Hematopoietic multipotent progenitor cell treated with erythropoietin and hydrocortisone succinate and interleukin-3 and kit ligand, for 6 days (in vitro differentiated cells): ENCODE measurements around the gene PLXNA2.

ENCODE experiments used
- DNase-seq: peaks from one replicate; pipeline ENCODE4 v3.0.0-alpha.2; 2015

Gene PLXNA2

DNA sequence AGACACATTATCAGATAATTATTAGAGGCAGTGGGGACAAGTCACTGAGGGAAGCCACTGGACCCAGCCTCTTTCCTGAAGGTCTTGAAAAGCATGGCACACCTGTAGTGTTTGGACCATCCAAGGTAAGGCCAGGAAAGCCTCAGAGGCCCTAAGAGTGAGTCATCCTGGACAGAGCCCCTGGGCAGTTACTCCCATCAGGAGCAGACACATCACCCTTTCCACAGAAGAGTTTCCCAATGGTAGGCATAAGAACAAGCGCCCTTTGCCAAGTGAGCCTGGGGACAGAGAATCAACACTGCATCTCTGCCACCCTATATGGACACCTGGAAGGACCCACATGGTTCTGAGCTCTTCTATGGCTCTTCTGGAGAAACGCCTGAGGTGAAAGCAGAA is 136.0 kb downstream of the PLXNA2 start:
- no peak for DNase-seq

DNA sequence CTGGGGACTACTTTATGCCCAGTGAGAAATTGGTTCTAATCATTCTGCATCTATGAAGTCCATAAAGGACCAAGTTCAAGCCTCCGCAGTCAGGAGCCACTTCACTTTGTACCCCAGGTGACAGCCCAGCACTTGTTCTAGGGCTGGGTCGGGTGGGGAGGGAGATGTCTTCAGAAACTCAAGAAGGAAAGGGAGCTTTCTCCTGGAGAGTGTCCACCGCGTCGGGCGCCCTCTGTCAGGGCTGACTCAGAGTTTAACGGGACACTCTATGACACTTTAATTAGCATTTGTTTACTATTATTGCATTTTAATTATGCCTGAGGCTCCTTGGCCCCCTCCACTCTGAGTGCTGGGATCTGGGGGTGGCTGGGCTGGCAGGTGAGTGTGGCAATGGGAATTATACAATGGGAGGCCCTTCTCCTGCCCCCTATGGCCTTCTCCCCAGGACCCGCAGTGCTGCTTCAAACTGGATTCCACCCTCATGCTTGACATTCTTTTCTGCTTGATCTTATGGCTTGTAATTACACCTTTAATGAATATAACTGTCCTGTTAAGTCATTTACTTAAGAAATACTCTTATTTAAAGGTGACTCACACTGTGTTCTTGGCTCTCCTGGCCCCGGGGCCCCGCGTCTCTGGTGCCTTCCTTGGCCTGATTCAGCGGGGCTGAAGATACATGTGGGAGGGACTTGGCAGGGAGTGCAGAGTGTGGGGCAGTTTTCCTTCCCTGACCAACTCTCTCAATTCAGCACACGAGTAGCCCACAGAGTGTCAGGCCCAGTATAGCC is 136.6 kb downstream of the PLXNA2 start:
- DNase-seq, result no peak

DNA sequence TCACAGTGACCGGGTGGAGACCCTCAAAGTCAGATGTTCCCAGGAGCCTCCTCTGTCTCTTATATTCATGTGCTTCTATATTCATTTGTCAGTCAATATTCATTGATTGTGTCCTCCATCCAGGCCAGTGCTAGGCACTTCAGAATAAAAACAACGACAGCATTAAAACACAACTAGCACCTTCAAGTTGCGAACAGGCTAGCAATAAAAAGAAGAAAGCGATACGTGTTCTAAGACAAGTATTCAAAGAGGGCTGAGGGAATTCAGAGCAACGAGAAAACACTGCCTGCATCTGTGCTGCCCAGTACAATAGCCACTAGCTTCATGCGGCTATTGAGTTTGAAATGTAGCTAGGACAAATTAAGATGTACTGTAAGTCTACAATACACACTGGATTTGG is 138.0 kb downstream of the PLXNA2 start:
- DNase-seq, result no peak

GRCh38 chr1:208105756-208106155 is 138.4 kb downstream of the PLXNA2 start:
- DNase-seq, result no peak

GRCh38 chr1:208103597-208104513 is 140.3 kb downstream of the PLXNA2 start:
- no peak for DNase-seq

GRCh38 chr1:208101661-208102431 is 142.3 kb downstream of the PLXNA2 start:
- no peak for DNase-seq

GRCh38 chr1:208100906-208101305 is 143.3 kb downstream of the PLXNA2 start:
- DNase-seq, result no peak

GRCh38 chr1:208100106-208100505 is 144.1 kb downstream of the PLXNA2 start:
- no peak for DNase-seq

- no peak for DNase-seq
These were observed 145.4 kb downstream of the PLXNA2 start for GRCh38 chr1:208098773-208099172.

DNA sequence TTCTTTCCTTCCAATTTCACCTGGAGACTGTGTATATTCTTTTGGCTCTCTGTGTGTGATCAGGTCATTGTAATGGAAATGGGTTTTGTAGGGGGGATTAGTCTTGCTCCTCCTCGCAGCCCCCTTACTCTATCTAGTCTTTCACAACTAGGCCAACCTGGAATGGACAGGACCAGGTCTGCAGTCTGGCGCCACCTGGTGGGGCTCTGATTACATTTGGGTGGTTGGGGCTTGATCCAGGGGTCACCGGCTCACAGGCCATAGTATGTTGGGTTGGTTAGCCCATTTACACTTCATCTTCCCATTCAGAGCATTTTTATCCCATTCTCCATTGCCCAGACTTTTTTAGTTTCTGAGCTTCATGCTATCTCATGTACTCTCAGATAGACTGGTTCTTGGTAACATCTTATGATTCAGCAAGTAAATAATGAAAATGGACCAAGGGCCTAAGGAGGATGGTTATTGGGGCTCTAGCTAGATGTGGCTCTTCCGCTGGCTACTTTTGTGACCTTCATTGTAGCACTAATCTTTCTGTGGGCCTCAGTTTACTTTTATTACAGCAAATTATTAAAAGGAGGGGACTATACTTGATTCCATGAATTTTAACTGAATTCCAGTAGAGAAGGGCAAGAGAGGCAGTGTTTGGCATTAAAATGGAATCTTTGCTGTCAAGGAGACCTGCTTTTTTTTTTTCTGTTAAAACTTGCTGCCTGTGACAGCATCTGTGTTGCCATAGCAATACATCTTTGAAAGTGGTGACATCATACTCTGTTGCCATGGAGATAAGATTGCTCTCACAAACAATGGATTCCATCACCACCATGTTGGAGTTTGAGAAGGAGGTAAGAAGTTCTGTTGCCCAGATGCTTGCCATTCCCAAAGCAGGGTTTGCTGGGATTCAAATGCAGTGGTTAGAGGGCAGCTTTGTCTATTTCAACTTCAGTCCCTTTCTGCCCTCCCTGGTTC is 150.1 kb downstream of the PLXNA2 start:
- DNase-seq, result peak; percentile 86

GRCh38 chr1:208093046-208093445 is 151.1 kb downstream of the PLXNA2 start:
- no peak for DNase-seq

DNA sequence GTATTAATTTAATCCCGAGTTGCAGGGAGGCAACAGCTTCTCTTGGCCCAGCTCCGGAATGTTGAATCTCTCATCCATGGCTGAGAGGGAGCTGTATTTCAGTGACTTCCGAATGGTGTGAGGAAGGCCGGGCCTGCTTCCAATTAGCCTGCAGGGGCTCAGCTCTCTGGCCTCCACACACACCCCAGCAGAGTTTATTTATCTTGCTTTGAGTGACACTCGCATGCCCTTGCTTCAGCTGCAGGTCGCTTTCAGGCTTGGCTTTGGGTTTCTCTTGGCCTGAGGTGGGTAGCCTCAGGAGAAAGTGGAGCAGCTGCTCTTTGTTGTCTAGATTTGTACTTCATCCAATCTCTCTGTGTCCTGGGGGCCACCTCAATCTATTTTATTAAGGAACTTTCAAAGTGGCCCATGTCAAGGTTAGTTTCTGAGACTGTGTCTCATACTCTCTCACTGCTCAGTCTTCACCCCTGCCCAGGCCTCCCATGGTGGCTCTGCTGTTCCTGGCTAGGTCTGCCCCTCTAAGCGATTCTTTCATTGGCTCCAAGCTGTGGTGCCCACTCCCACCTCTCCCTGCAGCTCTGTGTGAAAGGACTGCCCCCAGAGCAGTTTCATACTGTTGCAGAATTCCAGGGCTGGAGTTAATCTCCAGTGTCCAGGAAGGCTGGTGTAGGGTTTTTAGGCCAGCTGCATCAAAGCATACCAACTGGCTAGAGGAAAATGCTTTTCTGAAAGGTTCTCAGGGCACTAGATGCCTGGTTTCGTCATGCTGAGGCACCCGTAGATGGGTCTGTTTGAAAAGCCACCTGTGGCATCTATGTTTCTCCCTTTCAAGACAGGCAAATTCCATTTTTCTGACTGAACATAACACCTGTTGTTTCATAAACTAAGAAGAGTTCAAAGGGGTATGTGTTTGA is 153.5 kb downstream of the PLXNA2 start:
- no peak for DNase-seq

DNA sequence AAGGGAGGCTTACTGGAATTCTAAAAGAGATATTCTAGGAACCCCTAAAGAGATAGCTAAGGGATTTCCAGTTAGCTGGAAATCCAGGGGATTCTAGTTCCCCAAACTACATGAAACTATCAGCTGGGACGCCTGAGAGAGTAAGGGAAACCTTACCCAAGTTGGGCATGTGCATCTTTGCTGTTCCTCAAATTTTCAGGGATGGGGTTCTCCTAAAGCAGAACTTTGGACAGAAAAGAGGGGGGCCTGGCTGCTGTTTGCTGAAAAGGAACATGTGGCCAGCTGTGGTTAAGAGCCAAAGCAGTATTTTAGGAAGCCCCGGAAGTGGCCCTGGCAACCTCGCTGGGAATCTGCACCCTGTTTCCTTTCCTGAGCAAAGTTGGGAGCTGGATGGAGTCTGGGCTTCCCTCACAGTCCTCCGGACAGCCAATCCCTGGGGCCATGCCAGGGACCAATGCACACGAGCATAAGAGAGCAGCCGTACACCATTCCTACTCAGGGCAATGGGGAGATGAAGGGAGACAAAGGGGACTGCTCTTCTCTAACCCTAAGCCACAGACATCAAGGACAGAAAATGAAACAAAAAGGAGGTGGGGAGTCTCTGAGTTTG is 154.3 kb downstream of the PLXNA2 start:
- no peak for DNase-seq

- no peak for DNase-seq
These were observed 155.0 kb downstream of the PLXNA2 start for GRCh38 chr1:208089149-208089548.

DNA sequence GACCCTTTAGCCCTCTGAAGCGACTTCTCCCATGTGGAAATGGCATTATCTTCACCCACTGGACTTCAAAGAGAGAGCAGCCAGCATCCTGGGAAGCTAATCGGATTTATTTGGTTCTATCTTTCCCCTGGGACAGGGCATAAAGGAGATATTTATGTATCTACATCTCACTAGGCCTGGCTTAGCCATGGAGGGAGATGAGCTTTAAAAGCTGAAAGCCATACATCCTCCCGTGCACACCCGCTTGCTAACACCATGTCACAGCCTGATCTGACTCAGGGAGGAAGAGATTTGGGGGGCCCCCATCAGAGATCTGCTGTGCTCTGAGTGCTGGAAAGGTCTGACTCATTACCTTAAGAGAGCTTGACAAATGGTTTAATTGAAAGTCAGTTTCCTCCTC is 155.9 kb downstream of the PLXNA2 start:
- DNase-seq, result no peak

GRCh38 chr1:208085655-208086515 is 158.3 kb downstream of the PLXNA2 start:
- no peak for DNase-seq

DNA sequence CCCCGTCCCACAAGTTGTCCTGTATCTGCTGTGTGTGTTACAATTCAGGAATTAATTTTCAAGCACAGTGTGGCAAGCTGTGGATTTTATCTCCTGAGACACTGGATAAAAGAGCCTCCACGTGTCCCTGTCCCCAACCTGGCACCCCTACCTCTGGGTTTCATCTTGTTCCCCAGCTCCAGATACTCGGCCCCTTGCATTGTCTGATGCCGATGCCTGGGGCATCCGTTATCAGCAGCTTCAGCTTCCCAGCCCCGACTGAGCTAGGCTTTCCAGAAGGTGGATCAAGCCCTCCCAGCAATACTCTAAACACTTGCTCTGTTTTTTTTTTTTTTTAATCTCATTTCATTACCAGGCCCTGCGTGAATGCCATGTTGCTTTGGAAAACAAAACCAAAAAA is 159.4 kb downstream of the PLXNA2 start:
- no peak for DNase-seq

GRCh38 chr1:208084220-208084619 is 160.0 kb downstream of the PLXNA2 start:
- DNase-seq, result no peak

- no peak for DNase-seq
These were observed 160.5 kb downstream of the PLXNA2 start for GRCh38 chr1:208083715-208084085.
